ENCODE data around the gene SOCS6. TPM values are rescaled to one million over a fixed set of nuclear protein-coding genes. Genes with fewer than 3 reads are reported as not detected.

SOCS6 gene
- total and polyA plus RNA-seq, 12 donors, result 6.1 to 31.8 (median 20.0) TPM

DNA sequence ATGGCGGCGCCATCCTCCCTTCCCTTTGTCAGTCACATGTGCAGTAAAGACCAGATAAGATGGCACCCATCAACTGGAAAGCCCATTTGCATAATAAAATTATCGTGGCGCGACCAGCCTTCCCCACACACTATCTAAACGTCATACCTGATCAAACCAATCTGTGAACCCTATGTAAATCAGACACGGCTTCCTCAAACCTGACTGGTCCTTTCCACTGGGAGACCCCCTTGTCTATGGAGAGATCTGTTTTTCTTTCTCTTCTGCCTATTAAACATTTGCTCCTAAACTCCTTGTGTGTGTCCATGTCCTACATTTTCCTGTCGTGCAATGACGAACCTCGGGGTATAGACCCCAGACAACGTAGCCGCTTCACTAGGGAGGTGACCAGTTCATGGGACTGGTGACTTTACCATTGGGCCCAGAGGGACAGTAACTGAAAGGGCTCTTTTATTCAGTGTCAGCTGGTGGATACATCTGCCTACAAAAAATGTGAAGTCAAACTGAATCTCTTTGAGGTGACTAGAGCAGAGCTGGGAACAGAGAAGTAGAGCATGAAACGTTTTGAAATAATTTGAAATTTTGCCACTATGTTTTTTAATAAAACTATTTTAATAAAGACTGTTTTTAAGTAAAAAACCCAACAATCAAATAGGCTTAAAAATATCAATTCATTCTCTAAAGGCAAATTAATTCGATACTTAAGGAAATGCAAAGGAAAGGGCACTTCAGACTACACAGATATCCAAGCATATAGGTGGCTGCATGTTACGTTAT, 87.5 kb downstream of the SOCS6 start:
- H3K27me3 ChIP-seq, result no peaks in the 10 kb centered on the region
- 95 to 96% methylated on average over 15 of the region's 15 CpGs for WGBS, 2 donors
- TF ChIP-seq, protein P1, sequence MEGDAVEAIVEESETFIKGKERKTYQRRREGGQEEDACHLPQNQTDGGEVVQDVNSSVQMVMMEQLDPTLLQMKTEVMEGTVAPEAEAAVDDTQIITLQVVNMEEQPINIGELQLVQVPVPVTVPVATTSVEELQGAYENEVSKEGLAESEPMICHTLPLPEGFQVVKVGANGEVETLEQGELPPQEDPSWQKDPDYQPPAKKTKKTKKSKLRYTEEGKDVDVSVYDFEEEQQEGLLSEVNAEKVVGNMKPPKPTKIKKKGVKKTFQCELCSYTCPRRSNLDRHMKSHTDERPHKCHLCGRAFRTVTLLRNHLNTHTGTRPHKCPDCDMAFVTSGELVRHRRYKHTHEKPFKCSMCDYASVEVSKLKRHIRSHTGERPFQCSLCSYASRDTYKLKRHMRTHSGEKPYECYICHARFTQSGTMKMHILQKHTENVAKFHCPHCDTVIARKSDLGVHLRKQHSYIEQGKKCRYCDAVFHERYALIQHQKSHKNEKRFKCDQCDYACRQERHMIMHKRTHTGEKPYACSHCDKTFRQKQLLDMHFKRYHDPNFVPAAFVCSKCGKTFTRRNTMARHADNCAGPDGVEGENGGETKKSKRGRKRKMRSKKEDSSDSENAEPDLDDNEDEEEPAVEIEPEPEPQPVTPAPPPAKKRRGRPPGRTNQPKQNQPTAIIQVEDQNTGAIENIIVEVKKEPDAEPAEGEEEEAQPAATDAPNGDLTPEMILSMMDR (IDR thresholded peaks at IDR 0.05), result no peak
- ATAC-seq (no peak), DNase-seq (no peak)
- H3K4me3 ChIP-seq, result no peak overlapping the region
- no peak overlapping the region for H3K27ac ChIP-seq
- no peaks in the 10 kb centered on the region for H3K9me3 ChIP-seq
- no peaks in the 10 kb centered on the region for H3K4me1 ChIP-seq
- no peaks in the 10 kb centered on the region for H3K36me3 ChIP-seq
- intact Hi-C loops (cut with DNase I), result loop anchor here in 1 of 10 donors (10.0 kb wide), 1 partner anchor 48 kb away; no protein-coding TSS in a partner anchor

GRCh38 chr18:70376914-70377258, 88.0 kb downstream of the SOCS6 start:
- Histone ChIP-seq H3K4me1 (peaks cover 0 to 2% (median 0%) of the 10 kb centered on the region in 9 donors), H3K4me3 (no peak overlapping the region), H3K9me3 (no peaks in the 10 kb centered on the region), H3K36me3 (no peaks in the 10 kb centered on the region), H3K27me3 (no peaks in the 10 kb centered on the region), H3K27ac (no peak overlapping the region)
- intact Hi-C loops (cut with DNase I), result loop anchor here in 1 of 10 donors (10.0 kb wide), 1 partner anchor 48 kb away; no protein-coding TSS in a partner anchor
- DNase-seq (no peak), ATAC-seq (no peak)
- WGBS, 2 donors, result 66 to 79% methylated on average over 4 of the region's 4 CpGs
- TF ChIP-seq, protein P1 (IDR thresholded peaks at IDR 0.05), result no peak

DNA sequence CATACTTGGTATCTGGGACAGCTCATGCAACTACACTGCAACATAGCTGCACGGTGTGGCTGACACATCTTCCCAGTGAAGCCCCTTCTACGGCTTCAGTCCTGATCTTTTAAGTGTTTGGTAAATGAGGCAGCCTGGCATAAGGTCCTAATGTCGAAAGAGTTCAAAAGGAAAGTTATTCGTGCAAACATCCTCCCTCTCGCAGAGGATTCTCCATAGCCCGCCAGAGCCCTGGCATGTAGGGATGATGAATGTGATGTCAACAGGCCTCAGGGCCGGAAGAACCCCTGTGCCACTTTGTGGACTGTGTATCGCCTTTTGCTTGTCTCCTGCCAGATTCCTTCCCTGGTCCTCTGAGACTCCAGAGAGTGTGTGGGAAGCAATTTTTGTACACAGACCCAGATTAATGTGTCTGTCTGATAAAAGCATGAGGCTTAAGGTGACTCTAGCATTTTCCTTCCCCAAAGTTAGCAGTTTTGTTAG, 88.5 kb downstream of the SOCS6 start:
- Histone ChIP-seq H3K4me1 (peaks cover 0 to 5% (median 0%) of the 10 kb centered on the region in 9 donors), H3K27ac (no peak overlapping the region), H3K9me3 (no peaks in the 10 kb centered on the region), H3K36me3 (no peaks in the 10 kb centered on the region), H3K4me3 (no peak overlapping the region), H3K27me3 (no peaks in the 10 kb centered on the region)
- TF ChIP-seq, protein P1 (IDR thresholded peaks at IDR 0.05), result no peak
- WGBS, 2 donors, result 65 to 66% methylated on average over 8 of the region's 8 CpGs
- intact Hi-C loops (cut with DNase I), result loop anchor here in 1 of 10 donors (10.0 kb wide), 1 partner anchor 47 kb away; no protein-coding TSS in a partner anchor
- ATAC-seq, result no peak
- no peak for DNase-seq

DNA sequence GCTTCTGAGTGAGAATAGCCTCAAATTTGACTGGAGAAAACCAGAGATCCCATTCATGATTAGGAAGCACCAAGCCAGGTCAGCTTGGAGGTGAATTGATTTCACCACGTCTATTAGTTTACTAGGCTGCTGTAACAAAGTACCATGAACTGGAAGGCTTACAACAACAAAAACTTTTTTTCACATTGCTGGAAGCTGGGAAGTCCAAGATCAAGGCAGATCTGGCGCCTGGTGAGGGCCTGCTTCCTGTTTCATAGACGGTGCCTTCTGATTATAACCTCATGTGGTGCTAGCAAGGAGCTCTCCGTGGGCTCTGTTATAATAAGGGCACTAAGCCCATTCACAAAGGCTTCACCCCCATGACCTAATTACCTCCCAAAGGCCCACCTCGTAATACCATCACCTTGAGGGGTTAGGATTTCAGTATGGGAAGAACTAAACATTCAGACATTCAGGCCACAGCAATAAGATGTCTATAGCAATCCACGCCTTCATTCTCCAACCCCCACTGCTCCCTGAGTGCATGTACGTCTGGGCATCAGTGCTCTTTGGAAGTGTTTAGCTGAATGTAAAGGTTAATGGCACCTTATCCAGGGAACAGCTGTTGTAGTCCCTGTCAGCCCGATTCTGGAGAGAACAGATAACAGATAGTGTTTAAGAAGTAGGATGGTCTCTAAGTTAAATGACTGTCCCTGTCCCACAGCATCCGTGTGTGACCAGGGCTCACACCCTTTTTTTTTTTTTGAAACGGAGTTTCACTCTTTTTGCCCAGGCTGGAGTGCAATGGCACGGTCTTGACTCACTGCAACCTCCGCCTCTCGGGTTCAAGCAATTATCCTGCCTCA, 89.2 kb downstream of the SOCS6 start:
- intact Hi-C loops (cut with DNase I), result loop anchor here in 1 of 10 donors (10.0 kb wide), 1 partner anchor 47 kb away; no protein-coding TSS in a partner anchor
- H3K27me3 ChIP-seq, result no peaks in the 10 kb centered on the region
- H3K4me1 ChIP-seq, result peaks cover 0 to 5% (median 0%) of the 10 kb centered on the region in 9 donors
- H3K9me3 ChIP-seq, result no peaks in the 10 kb centered on the region
- no peak overlapping the region for H3K4me3 ChIP-seq
- TF ChIP-seq, protein P1 (IDR thresholded peaks at IDR 0.05), result no peak
- WGBS, 2 donors, result 64 to 72% methylated on average over 13 of the region's 13 CpGs
- ATAC-seq (no peak), DNase-seq (no peak)
- no peak overlapping the region for H3K27ac ChIP-seq
- no peaks in the 10 kb centered on the region for H3K36me3 ChIP-seq
